B cell (primary cell): ENCODE results near the gene CFLAR. TPM values are rescaled to one million over a fixed set of nuclear protein-coding genes. Genes with fewer than 3 reads are reported as not detected.

Experiments
- ATAC-seq: fragments of 200-7000 bp; cut with Tn5 transposase; one replicate; pipeline ENCODE4 v1.10.0; 2021; ENCODE audit warnings: low read depth, mild to moderate bottlenecking, moderate number of reproducible peaks, moderate library complexity
- CTCF ChIA-PET: fragments of 350-600 bp; sonication (Branson Sonifier 250); formaldehyde crosslinking; loops from one replicate; lab custom pipeline; 2021; ENCODE audit warnings: antibody characterized with exemption, inconsistent platforms; lab: Charles Lee
- POLR2A ChIA-PET: fragments of 350-600 bp; sonication (Branson Sonifier 250); formaldehyde crosslinking; loops from one replicate; lab custom pipeline; 2021; ENCODE audit warnings: antibody characterized with exemption; lab: Charles Lee
- DNase-seq: peaks from one replicate; pipeline ENCODE4 v3.0.0; 2013
- H2AFZ ChIP-seq: 2 replicates; pipeline ENCODE4 v1.6.1; 2012; ENCODE audit warnings: mild to moderate bottlenecking, low read depth, low read length; ENCODE audit not compliant: insufficient read depth, poor library complexity, severe bottlenecking
- H3K27ac ChIP-seq, 2 donors: 1 replicate in 1 of 2; 2 replicates in 1 of 2; pipeline ENCODE4 v1.5.1; 2012 to 2013; ENCODE audit warnings: low read length in 2 of 2, mild to moderate bottlenecking in 2 of 2, moderate library complexity in 1 of 2
- H3K27me3 ChIP-seq, 4 experiments: fragments of 200-600 bp in 1 of 4; sonication (generic) in 1 of 4; replicated peaks in 1 of 4; 1 replicate in 2 of 4; 2 replicates in 2 of 4; pipeline versions ENCODE4 v1.6.1 to v1.7.0; 2013 to 2016; ENCODE audit warnings: low read length in 3 of 4, mild to moderate bottlenecking in 2 of 4, mixed read lengths in 1 of 4, moderate library complexity in 1 of 4; ENCODE audit not compliant: insufficient read depth in 4 of 4, control insufficient read depth in 3 of 4; ENCODE audit errors: control extremely low read depth in 1 of 4
- H3K36me3 ChIP-seq, 2 experiments: replicated peaks in 1 of 2; 1 replicate in 1 of 2; 2 replicates in 1 of 2; pipeline versions ENCODE4 v1.6.1 to v1.7.1; 2013; ENCODE audit warnings: low read length in 1 of 2; ENCODE audit not compliant: insufficient read depth in 2 of 2, control insufficient read depth in 1 of 2; ENCODE audit errors: control extremely low read depth in 1 of 2, extremely low read depth in 1 of 2
- H3K4me1 ChIP-seq, 2 donors: fragments of 200-600 bp in 1 of 2; sonication (generic) in 1 of 2; 1 replicate in 1 of 2; 2 replicates in 1 of 2; pipeline versions ENCODE4 v1.5.1 to v1.6.1; 2013 to 2017; ENCODE audit warnings: low read length in 2 of 2; ENCODE audit not compliant: control insufficient read depth in 2 of 2, insufficient read depth in 2 of 2
- H3K4me2 ChIP-seq: replicated peaks from 2 replicates; pipeline ENCODE3; 2012; ENCODE audit warnings: mild to moderate bottlenecking, low read depth, low read length; ENCODE audit not compliant: poor library complexity, severe bottlenecking
- H3K4me3 ChIP-seq, 5 experiments: fragments of 200-600 bp in 1 of 5; sonication (generic) in 1 of 5; 1 replicate in 3 of 5; 2 replicates in 2 of 5; pipeline versions ENCODE4 v1.5.1 to v1.7.0; 2011 to 2016; ENCODE audit warnings: low read length in 4 of 5, mild to moderate bottlenecking in 4 of 5, low read depth in 2 of 5, control low read depth in 1 of 5, moderate library complexity in 1 of 5; ENCODE audit not compliant: insufficient read depth in 1 of 5; ENCODE audit errors: control extremely low read depth in 1 of 5, extremely low read depth in 1 of 5
- H3K79me2 ChIP-seq: fragments of 200-600 bp; sonication (generic); one replicate; pipeline ENCODE4 v1.6.0; 2016; ENCODE audit warnings: low read length; ENCODE audit not compliant: control insufficient read depth, insufficient read depth
- H3K9ac ChIP-seq: fragments of 200-600 bp; sonication (generic); 2 replicates; pipeline ENCODE4 v1.6.1; 2017; ENCODE audit warnings: mild to moderate bottlenecking, low read length, moderate library complexity
- H3K9me3 ChIP-seq, 3 donors: one replicate each; pipeline versions ENCODE4 v1.6.1 to v1.7.1; 2013; ENCODE audit warnings: low read length in 2 of 3; ENCODE audit not compliant: control insufficient read depth in 2 of 3, insufficient read depth in 1 of 3; ENCODE audit errors: control extremely low read depth in 1 of 3
- H4K20me1 ChIP-seq: 2 replicates; pipeline ENCODE4 v1.6.0; 2012; ENCODE audit warnings: mild to moderate bottlenecking, low read length; ENCODE audit not compliant: insufficient read depth, control insufficient read depth, poor library complexity, severe bottlenecking
- H3K27ac Mint-ChIP-seq: one replicate; pipeline ENCODE4 v1.8.0; 2021; ENCODE audit warnings: mixed read lengths
- H3K27me3 Mint-ChIP-seq: one replicate; pipeline ENCODE4 v1.8.0; 2021; ENCODE audit warnings: mixed read lengths
- H3K4me1 Mint-ChIP-seq: one replicate; pipeline ENCODE4 v1.8.0; 2021; ENCODE audit warnings: mixed read lengths
- H3K4me3 Mint-ChIP-seq: one replicate; pipeline ENCODE4 v1.8.0; 2021; ENCODE audit warnings: mixed read lengths
- H3K9me3 Mint-ChIP-seq: one replicate; pipeline ENCODE4 v1.8.0; 2022; ENCODE audit warnings: mixed read lengths; ENCODE audit not compliant: insufficient read depth
- EZH2 ChIP-seq: IDR thresholded peaks from 2 replicates; pipeline ENCODE4 v1.6.1; 2012; ENCODE audit warnings: borderline replicate concordance, low read depth, mild to moderate bottlenecking, moderate library complexity, low read length; ENCODE audit not compliant: insufficient read depth, poor library complexity, severe bottlenecking
- WGBS: methylation state at CpG from one replicate; pipeline ENCODE4 v1.1.5; 2013; ENCODE audit warnings: missing lambda C conversion rate; ENCODE audit not compliant: insufficient coverage; 5-methylcytosine and 5-hydroxymethylcytosine counted together
- intact Hi-C: fragments of 100-400 bp; cut with micrococcal nuclease; formaldehyde crosslinking; loops from one replicate; pipeline ENCODE4 v1.10.0; 2022
- polyA plus RNA-seq: library from polyadenylated mRNA; depleted of rRNA; stranded (reverse); fragments of >200 nt; gene quantifications from 2 replicates; pipeline ENCODE4 v1.2.3, GENCODE V29; 2012
- total RNA-seq, 2 donors: library from RNA; stranded (reverse); fragments of 120-200 nt in 1 of 2; gene quantifications; 1 replicate in 1 of 2; 2 replicates in 1 of 2; pipeline versions ENCODE4 v1.2.3 to v1.2.4, GENCODE V29; 2013 to 2022
- TF ChIP-seq, protein P1 (sequence below): fragments of 200-600 bp; IDR thresholded peaks from one replicate; pipeline ENCODE4 v1.8.0; 2022; ENCODE audit warnings: antibody characterized with exemption, mild to moderate bottlenecking

CFLAR gene
- total and polyA plus RNA-seq, 2 donors (not counting 1 experiment from before 2014, with no cell fraction given): 58.4 to 216 TPM

DNA sequence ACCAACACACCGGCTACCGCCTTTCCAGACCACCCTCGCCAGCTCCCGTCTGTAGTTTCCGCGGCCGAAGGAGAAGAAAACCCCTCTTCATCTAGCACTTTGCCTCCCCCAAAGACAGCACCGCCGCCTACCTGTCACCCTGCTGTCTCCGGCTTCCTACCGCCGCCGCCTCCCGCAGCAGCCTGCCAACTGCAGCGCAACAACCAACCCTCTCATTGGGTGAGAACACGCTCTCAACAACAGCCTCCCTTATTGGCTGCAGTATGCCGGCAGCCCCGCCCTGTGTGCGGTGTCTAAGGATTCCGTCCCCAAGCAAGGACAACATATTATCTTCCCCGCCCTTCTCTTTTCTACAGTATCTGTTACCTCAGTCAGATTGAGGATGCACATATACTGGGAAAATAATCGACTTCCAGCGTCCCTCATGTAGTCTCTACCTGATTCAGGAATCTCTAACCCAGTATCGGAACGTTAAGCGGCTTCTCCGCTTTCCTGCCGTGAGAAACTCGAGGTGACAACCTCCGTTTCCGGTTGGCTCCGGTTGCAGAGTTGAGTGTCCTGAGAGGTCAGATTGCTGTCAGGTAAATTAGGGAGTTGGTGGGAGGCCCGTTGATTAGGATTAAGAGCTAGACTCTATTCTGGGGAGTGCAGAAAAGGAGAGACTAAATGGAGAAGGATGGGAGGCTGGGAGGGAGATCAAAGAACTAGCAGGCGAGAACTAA is 44.3 kb upstream of the CFLAR start, which contains the start of the genes HYCC2 and NDUFB3:
HYCC2 (minus strand) TSS at position 193 of the 722 bp plus-strand sequence. CDS start 47,662 bp downstream, outside the sequence.
NDUFB3 (plus strand) TSS at position 523 of the 722 bp plus-strand sequence. CDS start 6,882 bp downstream, outside the sequence.
- ChIA-PET POLR2A (interaction anchor here (1.3 kb wide), 1 partner anchor 45 kb away, joined by 3 read pairs; no protein-coding TSS in a partner anchor), CTCF (interaction anchor here (0.9 to 6.2 kb wide), 10 partner anchors 45 to 207 kb away, joined by 3 to 97 read pairs (median 28); partner anchors contain the start of genes CASP10, CFLAR and CLK1)
- H3K9me3 ChIP-seq: peaks cover 0 to 3% (median 0%) of the 10 kb centered on the region in 3 donors
- no peaks in the 10 kb centered on the region for H4K20me1 ChIP-seq
- TF ChIP-seq, protein P1, sequence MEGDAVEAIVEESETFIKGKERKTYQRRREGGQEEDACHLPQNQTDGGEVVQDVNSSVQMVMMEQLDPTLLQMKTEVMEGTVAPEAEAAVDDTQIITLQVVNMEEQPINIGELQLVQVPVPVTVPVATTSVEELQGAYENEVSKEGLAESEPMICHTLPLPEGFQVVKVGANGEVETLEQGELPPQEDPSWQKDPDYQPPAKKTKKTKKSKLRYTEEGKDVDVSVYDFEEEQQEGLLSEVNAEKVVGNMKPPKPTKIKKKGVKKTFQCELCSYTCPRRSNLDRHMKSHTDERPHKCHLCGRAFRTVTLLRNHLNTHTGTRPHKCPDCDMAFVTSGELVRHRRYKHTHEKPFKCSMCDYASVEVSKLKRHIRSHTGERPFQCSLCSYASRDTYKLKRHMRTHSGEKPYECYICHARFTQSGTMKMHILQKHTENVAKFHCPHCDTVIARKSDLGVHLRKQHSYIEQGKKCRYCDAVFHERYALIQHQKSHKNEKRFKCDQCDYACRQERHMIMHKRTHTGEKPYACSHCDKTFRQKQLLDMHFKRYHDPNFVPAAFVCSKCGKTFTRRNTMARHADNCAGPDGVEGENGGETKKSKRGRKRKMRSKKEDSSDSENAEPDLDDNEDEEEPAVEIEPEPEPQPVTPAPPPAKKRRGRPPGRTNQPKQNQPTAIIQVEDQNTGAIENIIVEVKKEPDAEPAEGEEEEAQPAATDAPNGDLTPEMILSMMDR: peak; percentile 40
- no peak for TF ChIP-seq EZH2
- H3K4me2 ChIP-seq: peak within 1 kb of the TSS; percentile 87
- no peaks in the 10 kb centered on the region for H3K27me3 Mint-ChIP-seq
- peak within 1 kb of the TSS; percentile 90 for H3K9ac ChIP-seq
- H3K4me3 ChIP-seq: peak within 1 kb of the TSS; percentile 61 to 92 (median 86)
- peaks cover 18 to 27% of the 10 kb centered on the region in 2 donors for H3K4me1 ChIP-seq
- DNase-seq: peak; percentile 98
- intact Hi-C loops: loop anchor here (1.0 to 2.0 kb wide), 9 partner anchors 46 to 380 kb away; partner anchors contain the start of genes NIF3L1, ORC2, PPIL3 and STRADB
- no peaks in the 10 kb centered on the region for H3K9me3 Mint-ChIP-seq
- H2AFZ ChIP-seq: peak within 1 kb of the TSS; percentile 96
- H3K27ac Mint-ChIP-seq: peak within 1 kb of the TSS; percentile 98
- peak within 1 kb of the TSS; percentile 91 for H3K4me3 Mint-ChIP-seq
- WGBS: 0% methylated on average over 31 of the region's 34 CpGs
- peak; percentile 97 for ATAC-seq
- H3K36me3 ChIP-seq: peaks cover 0 to 1% of the 10 kb centered on the region in 2 experiments
- H3K79me2 ChIP-seq: peaks cover 86% of the 10 kb centered on the region
- H3K4me1 Mint-ChIP-seq: peaks cover 39% of the 10 kb centered on the region
- peak within 1 kb of the TSS; percentile 58 to 91 for H3K27ac ChIP-seq
- no peaks in the 10 kb centered on the region for H3K27me3 ChIP-seq

DNA sequence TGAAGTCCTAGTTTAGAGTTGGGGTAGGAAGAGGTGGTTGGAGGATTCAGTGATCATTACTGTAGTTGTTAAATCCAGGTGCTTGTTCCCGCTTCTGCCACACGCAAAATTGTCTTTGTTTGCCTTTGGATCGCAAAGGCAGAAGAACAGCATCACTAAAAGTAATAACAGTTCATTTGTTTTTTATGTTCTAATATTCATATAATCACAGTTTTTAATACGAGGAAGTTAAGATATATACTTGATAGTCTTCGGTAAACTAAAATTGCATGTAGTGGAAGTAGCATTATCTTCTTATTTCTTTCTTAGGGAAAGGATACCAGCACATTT is 43.8 kb upstream of the CFLAR start:
- H3K36me3 ChIP-seq: peaks cover 0 to 1% of the 10 kb centered on the region in 2 experiments
- peaks cover 83% of the 10 kb centered on the region for H3K79me2 ChIP-seq
- H3K27ac ChIP-seq: peak overlapping the region; percentile 58 to 91
- no peaks in the 10 kb centered on the region for H4K20me1 ChIP-seq
- H3K27me3 ChIP-seq: no peaks in the 10 kb centered on the region
- no CpG with 5 or more reads among the region's 5 CpGs for WGBS
- DNase-seq (no peak), ATAC-seq (no peak)
- no peaks in the 10 kb centered on the region for H3K9me3 Mint-ChIP-seq
- H3K4me1 ChIP-seq: peaks cover 18 to 27% of the 10 kb centered on the region in 2 donors
- CTCF ChIA-PET: interaction anchor here (1.1 to 6.2 kb wide), 4 partner anchors 45 to 161 kb away, joined by 5 to 45 read pairs (median 41); partner anchors contain the start of gene CFLAR
- intact Hi-C loops: no loop called here
- H3K9ac ChIP-seq: peak overlapping the region; percentile 90
- POLR2A ChIA-PET: interaction anchor here (1.3 kb wide), 1 partner anchor 45 kb away, joined by 3 read pairs; no protein-coding TSS in a partner anchor
- peak overlapping the region; percentile 91 for H3K4me3 Mint-ChIP-seq
- no peaks in the 10 kb centered on the region for H3K27me3 Mint-ChIP-seq
- H3K4me3 ChIP-seq: peak overlapping the region; percentile 61 to 92 (median 86)
- H2AFZ ChIP-seq: peak overlapping the region; percentile 96
- peaks cover 35% of the 10 kb centered on the region for H3K4me1 Mint-ChIP-seq
- peak overlapping the region; percentile 87 for H3K4me2 ChIP-seq
- peaks cover 0 to 3% (median 0%) of the 10 kb centered on the region in 3 donors for H3K9me3 ChIP-seq
- H3K27ac Mint-ChIP-seq: peak overlapping the region; percentile 98
- TF ChIP-seq, protein P1: no peak
- TF ChIP-seq EZH2: no peak
